Measurements from ENCODE around the gene TCF7L2.

TCF7L2 gene

GRCh38 chr10:113171662-113172061 lies 221.6 kb downstream of the TCF7L2 start:
- no peak for TF ChIP-seq CTCF (IDR thresholded peaks at IDR 0.05; ENCODE audit: low read depth, low read length, missing control alignments)
- no peak for DNase-seq (ENCODE audit: extremely low read depth, low read depth)
- H3K4me3 ChIP-seq (replicated peaks; ENCODE audit: low read depth, low read length) = no peak overlapping the region

GRCh38 chr10:113175176-113175575 lies 225.1 kb downstream of the TCF7L2 start:
- no peak for TF ChIP-seq CTCF (IDR thresholded peaks at IDR 0.05; ENCODE audit: low read depth, low read length, missing control alignments)
- no peak for DNase-seq (ENCODE audit: extremely low read depth, low read depth)
- no peak overlapping the region for H3K4me3 ChIP-seq (replicated peaks; ENCODE audit: low read depth, low read length)

GRCh38 chr10:113175756-113176651 lies 226.0 kb downstream of the TCF7L2 start:
- no peak for DNase-seq (ENCODE audit: extremely low read depth, low read depth)
- TF ChIP-seq CTCF (IDR thresholded peaks at IDR 0.05; ENCODE audit: low read depth, low read length, missing control alignments) = no peak
- no peak overlapping the region for H3K4me3 ChIP-seq (replicated peaks; ENCODE audit: low read depth, low read length)

- no peak for DNase-seq (ENCODE audit: extremely low read depth, low read depth)
- no peak for TF ChIP-seq CTCF (IDR thresholded peaks at IDR 0.05; ENCODE audit: low read depth, low read length, missing control alignments)
These were observed 226.7 kb downstream of the TCF7L2 start for GRCh38 chr10:113176652-113177155.

GRCh38 chr10:113177156-113177935 lies 227.3 kb downstream of the TCF7L2 start:
- DNase-seq (ENCODE audit: extremely low read depth, low read depth) = no peak
- no peak overlapping the region for H3K4me3 ChIP-seq (replicated peaks; ENCODE audit: low read depth, low read length)
- no peak for TF ChIP-seq CTCF (IDR thresholded peaks at IDR 0.05; ENCODE audit: low read depth, low read length, missing control alignments)

More at GRCh38 chr10:113176652-113177155, 226.7 kb downstream of the TCF7L2 start:
- no peak overlapping the region for H3K4me3 ChIP-seq (replicated peaks; ENCODE audit: low read depth, low read length)

- no peak for DNase-seq (ENCODE audit: extremely low read depth, low read depth)
- no peak for TF ChIP-seq CTCF (IDR thresholded peaks at IDR 0.05; ENCODE audit: low read depth, low read length, missing control alignments)
- H3K4me3 ChIP-seq (replicated peaks; ENCODE audit: low read depth, low read length) = no peak overlapping the region
These were observed 227.9 kb downstream of the TCF7L2 start for GRCh38 chr10:113177936-113178335.

All from HFF-Myc (cell line).